Hematopoietic multipotent progenitor cell treated with erythropoietin and hydrocortisone succinate and interleukin-3 and kit ligand, for 4 days (in vitro differentiated cells): Measurements from ENCODE around the gene KPNA6.
A peak's percentile ranks its signal among the peaks of the same experiment; 100 is the strongest.

Source experiments
- DNase-seq: peaks from one replicate; pipeline ENCODE4 v3.0.0-alpha.2; 2015

The KPNA6 gene

DNA sequence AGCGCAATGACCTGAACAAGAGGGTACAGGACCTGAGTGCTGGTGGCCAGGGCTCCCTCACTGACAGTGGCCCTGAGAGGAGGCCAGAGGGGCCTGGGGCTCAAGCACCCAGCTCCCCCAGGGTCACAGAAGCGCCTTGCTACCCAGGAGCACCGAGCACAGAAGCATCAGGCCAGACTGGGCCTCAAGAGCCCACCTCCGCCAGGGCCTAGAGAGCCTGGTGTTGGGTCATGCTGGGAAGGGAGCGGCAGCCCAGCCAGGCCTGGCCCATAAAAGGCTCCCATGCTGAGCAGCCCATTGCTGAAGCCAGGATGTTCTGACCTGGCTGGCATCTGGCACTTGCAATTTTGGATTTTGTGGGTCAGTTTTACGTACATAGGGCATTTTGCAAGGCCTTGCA is 87.1 kb downstream of the KPNA6 start:
- DNase-seq = no peak

DNA sequence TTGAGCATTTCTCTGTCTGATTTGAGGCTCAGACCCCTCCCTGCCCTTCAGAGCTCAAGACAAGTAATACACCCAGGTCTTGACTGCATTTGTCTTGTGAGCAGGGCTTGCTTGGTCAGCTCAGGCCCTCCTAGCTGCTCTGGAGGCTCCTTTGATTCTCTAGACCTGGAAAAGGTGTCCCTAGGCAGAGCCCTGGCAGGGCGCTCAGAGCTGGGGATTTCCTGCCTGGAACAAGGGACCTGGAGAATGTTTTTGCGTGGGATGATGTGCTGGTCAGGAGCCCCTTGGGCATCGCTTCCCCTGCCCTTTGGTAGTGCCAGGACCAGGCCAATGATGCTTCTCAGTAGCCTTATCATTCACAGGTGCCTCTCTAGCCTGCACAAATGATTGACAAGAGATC is 87.7 kb downstream of the KPNA6 start:
- no peak for DNase-seq

DNA sequence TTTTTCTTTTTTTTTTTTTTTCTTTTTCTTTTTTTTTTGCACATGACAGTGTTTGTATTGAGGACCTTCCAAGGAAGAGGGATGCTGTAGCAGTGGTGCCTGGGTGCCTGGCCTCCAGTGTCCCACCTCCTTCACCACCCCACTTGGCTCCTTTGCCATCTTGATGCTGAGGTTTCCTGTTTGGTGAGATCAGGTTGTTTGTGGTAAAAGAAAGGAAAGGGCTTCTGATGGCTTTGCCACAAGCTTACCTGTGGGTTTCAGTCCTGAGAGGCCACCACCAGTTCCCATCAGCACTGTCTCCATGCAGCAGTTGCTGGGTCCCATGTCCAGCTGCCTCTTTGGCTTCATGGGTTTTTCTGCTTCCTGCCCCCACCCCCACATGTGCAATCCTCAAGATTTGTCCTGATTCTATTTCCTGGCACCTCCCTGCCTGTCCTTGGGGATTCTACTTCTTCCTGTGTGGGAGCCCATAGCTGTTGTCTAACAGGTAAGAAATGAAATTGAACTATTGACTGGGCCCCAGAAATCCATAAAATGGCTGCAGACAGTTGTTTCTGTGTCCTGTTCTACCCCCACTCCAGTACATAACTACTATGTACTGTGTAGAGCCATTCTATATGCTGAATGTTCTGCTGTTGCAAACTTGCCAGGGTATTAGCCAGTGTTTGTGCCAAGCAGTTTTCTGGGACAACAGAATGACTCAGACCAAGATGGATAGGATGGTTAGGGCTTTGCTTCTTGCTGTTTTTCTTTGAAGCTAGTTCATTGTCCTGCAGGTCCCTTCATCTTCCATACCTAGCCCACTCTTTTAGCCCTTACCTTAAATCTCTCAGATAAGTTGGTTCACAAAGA is 88.3 kb downstream of the KPNA6 start:
- peak; percentile 19 for DNase-seq

DNA sequence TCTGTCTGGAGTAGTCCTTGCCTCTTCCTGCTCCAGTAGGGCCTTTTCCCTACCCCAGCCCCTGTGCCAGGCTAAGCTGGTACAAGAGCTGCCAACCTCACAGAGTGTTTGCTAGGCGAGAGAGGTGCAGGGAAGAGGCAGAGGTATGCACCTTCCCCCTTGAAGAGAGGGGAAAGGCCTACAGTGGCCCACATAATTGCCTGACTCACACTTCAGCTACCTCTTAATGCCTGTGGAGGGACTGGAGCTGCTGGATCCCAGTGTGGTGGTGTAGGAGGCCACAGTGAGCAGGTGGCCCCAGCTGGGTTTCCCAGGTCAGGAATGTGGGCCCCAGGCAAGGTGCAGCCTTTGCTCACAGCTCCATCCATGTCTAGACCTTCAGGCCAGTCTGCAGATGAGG is 89.2 kb downstream of the KPNA6 start:
- DNase-seq = no peak

DNA sequence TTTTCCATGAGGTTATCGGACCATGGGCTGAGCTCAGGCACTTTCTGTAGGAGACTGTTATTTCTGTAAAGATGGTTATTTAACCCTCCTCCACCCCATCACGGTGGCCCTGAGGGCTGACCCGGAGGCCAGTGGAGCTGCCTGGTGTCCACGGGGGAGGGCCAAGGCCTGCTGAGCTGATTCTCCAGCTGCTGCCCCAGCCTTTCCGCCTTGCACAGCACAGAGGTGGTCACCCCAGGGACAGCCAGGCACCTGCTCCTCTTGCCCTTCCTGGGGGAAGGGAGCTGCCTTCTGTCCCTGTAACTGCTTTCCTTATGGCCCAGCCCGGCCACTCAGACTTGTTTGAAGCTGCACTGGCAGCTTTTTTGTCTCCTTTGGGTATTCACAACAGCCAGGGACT is 90.0 kb downstream of the KPNA6 start:
- DNase-seq = no peak

DNA sequence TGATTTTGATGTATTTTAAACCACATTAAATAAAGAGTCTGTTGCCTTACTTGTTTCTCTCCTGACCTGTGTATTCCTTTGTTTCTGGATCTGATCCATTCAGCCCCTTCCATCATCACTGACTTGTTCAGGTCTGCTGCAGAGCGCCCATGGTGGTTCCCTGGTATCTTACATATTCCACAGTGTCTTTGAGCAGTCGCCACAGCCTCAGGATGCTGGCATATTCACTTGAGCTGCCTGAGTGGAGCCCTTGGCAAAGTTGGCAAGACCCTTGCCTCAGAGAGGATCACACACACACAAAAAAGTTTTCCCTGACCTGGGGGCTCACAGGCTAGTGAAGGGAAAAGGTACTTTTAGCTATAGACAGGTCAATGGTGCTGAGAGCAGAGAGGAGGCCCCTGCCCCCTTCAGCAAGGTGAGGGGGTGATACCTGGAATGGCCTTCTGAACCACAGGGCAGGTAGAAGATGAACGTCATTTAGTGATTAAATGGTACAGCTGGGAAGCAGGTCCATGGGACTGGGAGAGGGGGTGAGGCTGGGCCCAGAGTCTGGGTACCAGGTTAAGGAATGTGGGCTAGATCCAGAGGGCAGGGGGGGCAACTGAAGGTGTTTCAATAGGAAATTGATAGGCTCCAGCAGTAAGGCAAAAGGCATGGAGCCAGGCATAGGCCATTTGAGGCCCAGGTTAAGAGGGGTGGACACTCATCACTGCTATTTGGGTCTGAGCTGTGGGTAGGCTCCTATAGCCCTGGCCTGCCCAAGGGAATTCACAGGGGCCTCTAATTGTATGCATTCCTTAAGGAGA is 90.6 kb downstream of the KPNA6 start:
- no peak for DNase-seq

DNA sequence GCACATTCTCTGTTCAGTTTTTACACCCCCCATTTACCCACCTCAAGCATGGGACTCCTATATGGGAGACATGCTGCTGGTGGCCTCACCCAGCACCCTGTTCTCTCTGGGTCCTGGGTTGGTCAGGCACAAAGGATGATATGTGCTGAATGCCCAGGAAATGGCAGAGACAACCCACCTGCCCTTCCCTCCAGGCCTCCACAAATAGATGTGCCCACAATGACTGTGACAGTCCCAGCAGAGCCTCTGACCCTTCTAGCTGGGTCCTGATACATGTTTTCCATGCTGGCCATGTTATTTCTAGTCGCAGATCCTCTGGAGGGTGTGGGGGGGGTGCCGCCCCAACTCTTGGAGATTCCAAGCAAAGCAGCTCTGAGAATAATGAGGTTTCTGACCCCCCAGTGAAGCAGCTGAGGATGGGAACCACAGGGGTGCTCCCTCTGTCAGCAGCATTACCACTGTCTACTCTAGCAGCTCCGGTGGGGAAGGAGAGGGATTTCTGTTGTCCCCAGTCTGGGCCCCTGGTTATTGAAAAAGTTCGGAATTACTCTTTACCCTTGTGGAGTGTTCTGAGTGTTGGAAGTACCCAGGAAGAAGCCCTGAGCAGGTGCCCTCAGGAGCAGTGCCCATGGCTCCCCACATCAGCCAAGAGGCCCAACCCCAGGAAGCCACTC is 91.3 kb downstream of the KPNA6 start:
- no peak for DNase-seq

DNA sequence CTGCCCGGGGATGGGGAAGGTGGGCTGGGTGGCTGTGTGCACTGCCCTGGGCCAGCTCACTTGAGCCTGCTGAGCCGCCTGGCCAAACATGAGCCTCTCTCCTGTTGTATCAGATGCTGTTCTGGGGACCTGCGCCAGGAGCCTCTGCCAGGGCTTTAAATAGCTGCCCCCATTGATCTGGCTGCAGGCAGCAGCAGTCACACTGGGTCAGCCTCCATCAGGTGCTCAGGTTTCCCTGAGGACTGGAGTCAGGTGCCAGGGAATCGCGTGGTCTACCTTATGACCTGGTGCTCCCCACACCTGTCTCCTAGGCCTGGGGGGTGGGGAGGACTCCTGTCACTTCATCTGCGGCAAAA is 91.8 kb downstream of the KPNA6 start:
- no peak for DNase-seq

DNA sequence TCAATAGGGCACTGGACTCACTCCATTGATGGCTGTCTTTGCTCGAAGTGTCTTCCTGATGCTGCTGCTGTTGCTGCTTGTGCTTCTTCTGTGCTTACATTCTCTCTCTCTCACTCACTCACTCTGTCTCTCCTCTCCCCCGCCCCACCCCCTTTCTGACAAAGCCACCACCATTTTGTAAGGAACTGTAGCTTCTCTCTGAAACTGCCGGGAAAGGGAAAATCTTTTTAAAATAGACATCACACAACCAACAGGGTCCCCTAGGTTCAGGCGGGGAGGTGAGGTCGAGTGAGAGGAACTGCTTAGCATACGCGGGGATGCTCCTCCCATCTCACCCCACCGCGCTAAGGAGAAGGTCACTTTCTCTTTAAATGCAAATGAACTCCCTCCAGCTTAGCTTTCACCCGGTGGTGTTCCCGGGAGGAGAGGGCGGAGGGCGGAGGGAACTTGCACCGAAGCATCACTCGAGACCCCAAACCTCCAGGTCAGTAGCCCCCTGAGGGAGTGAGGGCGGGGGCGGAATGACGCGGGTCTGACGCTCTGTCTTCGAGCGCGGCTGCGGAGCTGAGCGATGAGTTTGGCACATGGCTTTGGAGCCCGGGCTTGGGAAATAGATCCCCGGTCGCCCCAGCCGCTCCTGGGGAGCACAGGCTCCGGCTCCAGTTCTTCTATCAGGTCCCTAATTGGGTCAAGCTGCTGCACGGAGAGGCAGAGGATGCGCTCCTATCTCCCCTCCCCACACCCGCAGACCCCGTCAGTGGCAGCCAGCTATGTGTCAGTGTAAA is 92.6 kb downstream of the KPNA6 start, which contains the start of gene CCDC28B:
TSS of gene CCDC28B (plus strand) at position 370 of the 785 bp plus-strand sequence. CDS start 1,341 bp downstream, outside the sequence.
- DNase-seq = peak; percentile 68

DNA sequence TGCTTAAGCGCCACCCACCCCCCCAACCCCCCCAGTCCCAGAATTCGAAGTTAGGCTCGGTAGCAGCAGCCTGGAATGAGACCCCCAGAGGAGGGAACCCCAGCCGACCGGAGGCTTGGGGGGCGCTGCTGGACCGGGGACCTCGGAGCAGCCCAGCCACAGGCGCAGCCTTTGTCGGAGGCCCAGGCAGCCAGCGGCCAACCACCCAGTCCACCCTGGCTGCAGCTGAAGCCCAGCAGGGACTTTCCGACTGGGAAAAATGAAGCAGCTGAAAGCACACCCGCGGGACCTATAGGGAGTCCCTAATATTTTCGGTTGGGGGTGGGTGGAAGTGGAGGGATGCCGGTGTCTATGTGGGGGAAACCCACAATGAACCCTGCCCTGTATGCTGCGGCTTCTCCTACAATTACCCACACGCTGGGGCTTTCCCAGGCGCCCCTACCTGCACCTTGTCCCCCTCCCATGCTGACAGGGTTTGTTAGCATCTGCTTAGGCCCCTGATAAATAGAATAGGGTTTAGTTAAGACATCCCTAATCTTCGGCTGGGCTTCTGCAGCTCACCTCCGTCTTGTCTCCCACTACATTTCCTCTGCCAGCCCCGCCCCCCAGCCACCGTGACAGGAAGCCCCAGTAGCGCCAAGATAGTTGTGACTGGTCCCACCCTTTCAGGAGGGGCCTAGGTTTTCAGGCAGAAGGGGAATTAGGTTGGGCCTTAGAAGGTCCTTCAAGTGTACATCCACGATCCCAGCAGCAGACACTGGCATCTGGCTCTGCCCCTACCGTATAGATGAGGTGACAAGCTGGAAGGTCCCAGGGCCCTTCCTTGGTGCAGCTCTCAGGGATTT is 93.4 kb downstream of the KPNA6 start:
- DNase-seq = peak; percentile 95

DNA sequence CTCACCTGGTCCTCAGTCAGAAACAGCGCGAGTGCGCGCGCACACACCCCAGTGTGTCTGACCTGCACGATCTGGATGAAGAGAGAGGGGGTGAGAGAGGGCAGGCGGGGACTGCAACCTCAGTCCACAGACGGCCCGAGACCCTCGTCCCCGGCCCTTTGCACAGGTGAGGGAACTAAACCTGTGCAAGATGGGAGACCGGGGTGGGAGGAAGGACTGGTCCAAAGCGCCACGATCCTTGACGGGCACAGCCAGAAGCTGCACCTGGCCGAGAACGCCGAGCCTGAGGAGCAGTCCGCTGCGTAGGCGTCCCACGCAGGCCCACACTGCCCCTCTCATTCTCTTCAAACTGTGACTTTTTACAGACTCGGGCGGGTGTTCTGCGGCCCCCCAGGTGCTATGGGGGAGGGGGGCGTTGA is 97.1 kb downstream of the KPNA6 start:
- no peak for DNase-seq

DNA sequence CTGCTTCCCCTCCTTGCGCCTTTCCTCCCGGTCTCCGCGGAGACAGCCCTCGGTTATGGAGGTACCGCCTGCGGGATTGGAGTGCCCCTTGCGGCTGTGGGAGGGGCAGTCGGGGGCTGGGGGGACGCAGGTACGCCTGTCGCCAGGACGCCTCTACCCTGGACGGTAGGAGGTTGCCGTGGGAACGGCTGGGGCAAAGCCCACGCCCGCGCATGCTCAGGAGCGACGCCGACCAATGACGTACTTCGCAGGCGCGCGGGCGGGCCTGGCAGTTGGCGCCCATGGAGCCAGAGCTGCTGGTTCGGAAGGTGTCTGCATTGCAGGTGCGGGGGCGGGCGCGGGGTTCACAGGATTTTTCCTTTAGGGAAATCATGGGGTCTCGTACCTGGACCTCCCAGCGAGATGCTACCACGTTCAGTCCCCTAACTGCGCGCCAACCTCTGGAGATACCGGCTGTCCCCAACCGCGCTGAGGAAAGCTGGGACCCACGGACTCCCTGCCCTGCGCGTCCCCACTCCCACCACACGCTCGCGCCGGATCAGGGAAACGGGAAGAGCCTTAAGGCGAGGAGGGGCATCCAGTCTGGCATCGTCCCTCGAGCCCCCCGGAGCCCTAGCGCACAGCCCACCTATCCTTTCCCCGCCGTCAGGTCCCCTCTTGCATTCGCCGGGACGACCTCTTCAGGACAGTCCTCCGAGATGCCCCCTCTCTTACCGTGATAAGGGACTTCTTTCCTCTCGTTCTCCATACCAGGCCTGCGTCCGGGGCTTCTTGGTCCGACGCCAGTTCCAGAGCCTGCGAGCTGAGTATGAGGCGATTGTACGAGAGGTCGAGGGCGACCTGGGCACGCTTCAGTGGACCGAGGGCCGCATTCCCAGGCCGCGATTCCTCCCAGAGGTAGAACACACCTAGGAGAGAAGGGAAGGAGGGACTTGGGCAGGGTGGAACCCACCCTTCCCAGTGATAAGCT is 97.8 kb downstream of the KPNA6 start, which contains the start of gene IQCC:
TSS of gene IQCC (plus strand) at position 271 of the 970 bp plus-strand sequence. CDS start at position 282, 11 bp downstream.
- peak; percentile 93 for DNase-seq

DNA sequence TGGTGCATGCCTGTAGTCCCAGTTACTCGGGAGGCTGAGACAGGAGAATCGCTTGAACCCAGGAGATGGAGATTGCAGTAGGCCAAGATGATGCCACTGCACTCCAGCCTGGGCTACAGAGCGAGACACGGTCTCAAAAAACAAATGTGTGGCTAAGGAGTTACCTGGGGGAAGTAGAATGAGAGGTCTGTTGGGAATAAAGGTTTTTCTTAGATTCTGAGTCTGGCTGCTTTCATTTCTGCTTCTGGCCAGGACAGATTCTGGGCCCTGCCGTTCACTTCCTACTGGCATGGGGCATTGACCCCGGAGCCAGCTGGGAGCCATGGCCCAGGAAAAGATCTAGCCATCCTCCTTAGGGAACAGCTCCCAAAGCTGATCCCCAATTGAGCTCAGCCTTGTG is 100.6 kb downstream of the KPNA6 start:
- DNase-seq = no peak

DNA sequence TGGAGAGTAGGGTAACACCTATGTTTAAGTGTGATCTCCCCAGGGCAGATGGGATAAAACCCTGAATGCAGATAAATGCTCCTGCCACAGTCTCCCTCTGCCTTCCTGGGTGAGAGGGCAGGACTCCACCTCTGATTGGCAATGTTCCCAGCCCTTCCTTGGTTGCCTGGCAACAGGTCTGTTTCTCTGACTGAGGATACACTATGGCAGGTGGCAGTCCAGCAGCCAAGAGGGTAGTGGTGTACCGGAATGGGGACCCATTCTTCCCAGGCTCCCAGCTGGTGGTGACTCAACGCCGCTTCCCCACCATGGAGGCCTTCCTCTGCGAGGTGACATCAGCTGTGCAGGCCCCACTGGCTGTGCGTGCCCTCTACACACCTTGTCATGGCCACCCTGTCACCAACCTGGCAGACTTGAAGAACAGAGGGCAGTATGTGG is 101.1 kb downstream of the KPNA6 start, which contains the start of gene DCDC2B:
TSS of gene DCDC2B (plus strand) at position 199 of the 438 bp plus-strand sequence. CDS start at position 204, 5 bp downstream.
- DNase-seq = peak; percentile 72

DNA sequence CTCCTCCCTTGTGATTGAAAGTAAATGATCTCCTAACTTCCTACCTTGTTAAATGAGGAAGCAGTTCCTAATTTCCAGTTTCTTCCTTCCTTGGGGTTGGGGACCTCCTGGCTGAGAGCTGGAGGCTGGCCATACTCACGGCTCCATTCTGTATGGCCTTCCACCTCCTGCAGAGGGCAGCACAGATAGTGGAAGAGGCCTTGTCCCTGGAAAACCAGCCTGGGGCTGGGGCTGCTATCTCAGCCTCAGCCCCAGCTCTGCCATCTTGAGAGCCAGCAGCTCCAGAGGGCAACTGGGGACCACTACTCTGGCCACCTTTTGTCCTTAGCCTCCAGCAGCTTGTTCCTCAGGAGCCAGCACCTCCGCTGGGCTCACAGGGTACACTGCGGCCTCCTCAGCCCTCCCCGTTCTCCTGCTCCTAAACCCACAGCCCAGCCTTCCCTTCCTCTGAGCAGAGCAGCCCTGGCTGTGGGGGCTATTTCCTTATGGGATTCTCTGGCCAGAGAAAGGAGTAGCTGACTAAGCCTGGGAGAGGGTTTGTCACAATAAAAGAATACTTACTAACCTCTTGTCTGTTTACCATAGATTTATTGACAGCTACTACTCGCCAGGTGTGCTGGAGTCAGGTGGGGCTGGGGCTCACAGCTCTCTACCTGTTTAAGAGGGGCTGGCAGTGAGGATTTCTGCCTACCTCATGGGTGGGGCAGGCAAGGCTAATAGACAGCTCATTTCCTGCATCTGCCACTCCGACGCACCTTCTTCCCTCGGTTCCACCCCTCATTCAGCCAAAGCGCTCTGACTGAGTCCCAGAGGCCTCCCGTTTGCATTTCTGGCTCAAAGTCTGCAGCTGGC is 108.0 kb downstream of the KPNA6 start:
- peak; percentile 85 for DNase-seq

DNA sequence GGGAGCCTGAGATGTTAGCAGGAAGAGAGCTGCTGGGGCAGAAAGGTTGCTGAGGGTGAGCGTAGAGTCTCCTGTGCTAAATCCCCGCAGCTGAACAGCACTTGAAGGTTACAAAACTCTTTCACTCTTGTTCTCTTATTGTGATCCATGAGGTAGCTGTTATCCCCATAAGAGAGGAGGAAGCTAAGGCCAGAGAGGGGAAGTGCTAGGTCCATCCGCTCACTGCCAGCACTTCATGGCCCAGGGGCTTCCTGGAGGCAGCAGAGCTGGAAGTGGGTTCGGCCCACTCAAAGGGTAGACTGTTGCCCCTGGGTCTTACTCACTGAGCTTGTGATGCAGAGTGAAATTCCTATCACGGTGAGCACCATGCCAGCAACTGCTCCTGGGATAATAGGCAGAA is 108.7 kb downstream of the KPNA6 start:
- DNase-seq = no peak

DNA sequence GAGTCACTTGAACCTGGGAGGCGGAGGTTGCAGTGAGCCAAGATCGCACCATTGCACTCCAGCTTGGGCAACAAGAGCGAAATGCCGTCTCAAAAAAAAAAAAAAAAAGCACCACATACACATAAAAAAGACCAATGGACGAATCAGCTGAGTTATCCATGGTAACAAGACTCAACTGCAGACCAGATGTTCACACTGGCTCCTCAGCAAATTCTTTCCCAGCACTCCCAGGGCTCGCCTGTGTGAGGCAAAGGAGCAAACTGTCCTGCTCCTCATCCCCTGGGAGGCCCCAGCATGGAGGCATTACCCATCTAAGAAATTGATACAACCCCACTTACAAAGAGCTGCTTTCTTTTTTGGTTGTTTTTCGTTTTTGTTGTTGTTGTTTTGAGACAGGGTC is 111.2 kb downstream of the KPNA6 start:
- no peak for DNase-seq

DNA sequence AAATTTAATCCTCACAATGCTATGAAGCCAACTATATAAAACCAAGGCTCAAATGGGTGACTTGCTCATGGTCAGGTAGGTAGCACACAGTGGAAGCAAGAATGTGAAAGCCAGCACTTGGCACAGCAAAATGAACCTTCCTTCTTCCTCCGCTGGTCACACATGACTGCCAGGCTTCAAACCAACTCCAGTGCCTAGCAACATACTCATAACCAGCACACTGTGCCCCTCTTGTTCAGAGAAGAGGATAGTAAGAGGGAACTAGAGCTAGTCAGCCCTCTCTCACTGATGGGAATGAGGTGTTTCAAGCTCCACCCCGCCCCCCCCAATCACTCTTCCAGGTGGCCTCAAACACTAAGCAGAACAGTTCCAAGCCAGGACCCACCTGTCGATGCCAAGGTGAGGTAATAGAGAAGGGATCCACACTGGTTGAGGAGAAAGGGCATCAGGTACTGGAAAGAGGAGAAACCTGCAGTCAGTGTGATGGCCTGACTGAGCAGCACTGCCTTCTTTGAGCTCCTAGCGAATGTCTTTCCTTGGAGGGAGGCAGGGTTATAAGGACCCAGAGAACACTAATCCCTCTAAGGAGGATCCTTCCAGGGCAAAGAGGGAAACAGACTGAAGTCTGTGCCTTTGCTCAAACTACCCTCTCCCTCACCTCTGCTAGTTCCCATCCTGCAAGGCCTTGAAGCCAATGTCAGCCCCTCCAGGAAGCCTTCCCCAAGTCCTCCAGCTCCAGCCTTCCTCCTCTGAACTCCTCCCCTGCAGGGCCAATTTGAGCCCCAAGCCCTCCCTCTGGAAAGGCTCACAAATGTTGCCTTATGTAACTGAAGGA is 113.1 kb downstream of the KPNA6 start:
- no peak for DNase-seq
